Neural cell (in vitro differentiated cells): ENCODE results near the gene MLLT11. TPM values are rescaled to one million over a fixed set of nuclear protein-coding genes. Genes with fewer than 3 reads are reported as not detected.

ENCODE experiments used
- H2AFZ ChIP-seq: fragments of 200-600, 300-800 bp; sonication (generic), shearing (Covaris generic); 2 replicates; pipeline ENCODE4 v1.6.0; 2014; ENCODE audit warnings: low read depth, mild to moderate bottlenecking, antibody characterized with exemption, low read length, moderate library complexity
- H3F3A ChIP-seq: fragments of 200-600 bp; shearing (Covaris generic); 2 replicates; pipeline ENCODE4 v1.6.1; 2016; ENCODE audit warnings: mild to moderate bottlenecking, moderate library complexity, mixed read lengths, antibody characterized with exemption, low read length; ENCODE audit not compliant: insufficient read depth, poor library complexity, severe bottlenecking
- H3K27ac ChIP-seq: fragments of 200-600, 300-800 bp; sonication (generic), shearing (Covaris generic); 2 replicates; pipeline ENCODE4 v1.5.1; 2014; ENCODE audit warnings: mild to moderate bottlenecking, low read length, moderate library complexity
- H3K27me3 ChIP-seq: fragments of 300-800, 200-600 bp; sonication (generic), shearing (Covaris generic); 2 replicates; pipeline ENCODE4 v1.6.0; 2014; ENCODE audit warnings: mild to moderate bottlenecking, low read depth, low read length, moderate library complexity; ENCODE audit not compliant: insufficient read depth
- H3K36me3 ChIP-seq: fragments of 300-800, 200-600 bp; sonication (generic), shearing (Covaris generic); 2 replicates; pipeline ENCODE4 v1.5.1; 2014; ENCODE audit warnings: mild to moderate bottlenecking, antibody characterized with exemption, low read length, moderate library complexity; ENCODE audit not compliant: insufficient read depth
- H3K4me2 ChIP-seq: fragments of 300-800, 200-600 bp; sonication (generic), shearing (Covaris generic); 2 replicates; pipeline ENCODE4 v1.6.0; 2014; ENCODE audit warnings: mild to moderate bottlenecking, low read length
- H3K4me3 ChIP-seq: fragments of 300-800, 200-600 bp; sonication (generic), shearing (Covaris generic); 2 replicates; pipeline ENCODE4 v1.5.1; 2014; ENCODE audit warnings: mild to moderate bottlenecking, low read length, moderate library complexity
- H3K79me2 ChIP-seq: fragments of 200-600 bp; shearing (Covaris generic); replicated peaks from 2 replicates; pipeline ENCODE4 v1.6.0; 2014; ENCODE audit warnings: mild to moderate bottlenecking, low read length, moderate library complexity; ENCODE audit not compliant: insufficient read depth
- H3K9ac ChIP-seq: fragments of 300-800, 200-600 bp; sonication (generic), shearing (Covaris generic); 2 replicates; pipeline ENCODE4 v1.6.1; 2016; ENCODE audit warnings: mild to moderate bottlenecking, low read length, mixed read lengths
- H3K9me2 ChIP-seq: fragments of 200-600 bp; shearing (Covaris generic); 2 replicates; pipeline ENCODE4 v1.6.1; 2016; ENCODE audit warnings: mild to moderate bottlenecking, low read length, mixed read lengths; ENCODE audit not compliant: insufficient read depth
- H3K9me3 ChIP-seq: fragments of 200-600, 300-800 bp; sonication (generic), shearing (Covaris generic); 2 replicates; pipeline ENCODE4 v1.6.1; 2016; ENCODE audit warnings: mild to moderate bottlenecking, mixed run types, low read length, moderate library complexity, mixed read lengths
- H4K20me1 ChIP-seq: fragments of 200-600 bp; shearing (Covaris generic); 2 replicates; pipeline ENCODE4 v1.6.1; 2016; ENCODE audit warnings: mild to moderate bottlenecking, mixed run types; ENCODE audit not compliant: insufficient read depth
- CTCF ChIP-seq: fragments of 450-650 bp; IDR thresholded peaks from 2 replicates; pipeline ENCODE4 v1.5.1; 2014; ENCODE audit warnings: antibody characterized with exemption, mild to moderate bottlenecking, moderate library complexity; ENCODE audit not compliant: poor library complexity, severe bottlenecking
- EP300 ChIP-seq: fragments of 450-650 bp; conservative IDR thresholded peaks from 2 replicates; pipeline ENCODE4 v1.6.1; 2014; ENCODE audit warnings: antibody characterized with exemption, mild to moderate bottlenecking, moderate library complexity; ENCODE audit not compliant: poor library complexity, severe bottlenecking
- EZH2 ChIP-seq: fragments of 200-600, 300-800 bp; shearing (Covaris generic), sonication (generic); IDR thresholded peaks from 2 replicates; pipeline ENCODE4 v1.6.1; 2014; ENCODE audit warnings: antibody characterized with exemption, low read length, borderline replicate concordance, mild to moderate bottlenecking; ENCODE audit not compliant: insufficient read depth, poor library complexity, severe bottlenecking
- MXI1 ChIP-seq: fragments of 450-650 bp; conservative IDR thresholded peaks from 2 replicates; pipeline ENCODE4 v1.6.1; 2014; ENCODE audit warnings: antibody characterized with exemption, mild to moderate bottlenecking; ENCODE audit not compliant: poor library complexity, severe bottlenecking
- POLR2AphosphoS5 ChIP-seq: IDR thresholded peaks from 2 replicates; pipeline ENCODE4 v1.6.1; 2012
- RAD21 ChIP-seq: fragments of 450-650 bp; conservative IDR thresholded peaks from 2 replicates; pipeline ENCODE4 v1.6.1; 2014; ENCODE audit warnings: antibody characterized with exemption, mild to moderate bottlenecking, moderate library complexity
- REST ChIP-seq: IDR thresholded peaks from 2 replicates; pipeline ENCODE4 v1.6.1; 2012; ENCODE audit warnings: borderline replicate concordance
- SMC3 ChIP-seq: fragments of 450-650 bp; conservative IDR thresholded peaks from 2 replicates; pipeline ENCODE4 v1.6.1; 2014; ENCODE audit warnings: antibody characterized with exemption, mild to moderate bottlenecking, moderate library complexity; ENCODE audit not compliant: poor library complexity
- TAF1 ChIP-seq: IDR thresholded peaks from 2 replicates; pipeline ENCODE4 v1.6.1; 2012; ENCODE audit warnings: low read depth
- polyA plus RNA-seq: library from polyadenylated mRNA; depleted of rRNA; stranded (reverse); fragments of >200 nt; gene quantifications from 2 replicates; pipeline ENCODE4 v1.2.3, GENCODE V29; 2014

MLLT11 gene
- polyA plus RNA-seq, 1 donor from 2014 or later: 142 TPM

GRCh38 chr1:151056149-151056548 is 4.0 kb upstream of the MLLT11 start:
- no peak for TF ChIP-seq POLR2AphosphoS5
- no peak for TF ChIP-seq MXI1
- TF ChIP-seq EZH2: no peak
- TF ChIP-seq TAF1: no peak
- no peak for TF ChIP-seq REST
- no peak for TF ChIP-seq RAD21
- no peak for TF ChIP-seq CTCF
- TF ChIP-seq SMC3: no peak
- no peak for TF ChIP-seq EP300
- Histone ChIP-seq H3K9ac (no peak overlapping the region), H3K79me2 (peaks cover 42% of the 10 kb centered on the region), H3K27ac (no peak overlapping the region), H3K36me3 (peaks cover 4% of the 10 kb centered on the region), H3K4me3 (no peak overlapping the region), H3K27me3 (no peaks in the 10 kb centered on the region), H3K9me2 (no peaks in the 10 kb centered on the region), H2AFZ (no peak overlapping the region), H3K9me3 (no peaks in the 10 kb centered on the region), H3F3A (peaks cover 6% of the 10 kb centered on the region), H3K4me2 (no peak overlapping the region), H4K20me1 (no peaks in the 10 kb centered on the region)

GRCh38 chr1:151058692-151059091 is 1.5 kb upstream of the MLLT11 start:
- Histone ChIP-seq H3F3A (peaks cover 10% of the 10 kb centered on the region), H3K79me2 (peaks cover 66% of the 10 kb centered on the region), H3K4me2 (peak overlapping the region; percentile 95), H3K36me3 (peaks cover 4% of the 10 kb centered on the region), H3K27me3 (no peaks in the 10 kb centered on the region), H4K20me1 (no peaks in the 10 kb centered on the region), H3K9ac (peak overlapping the region; percentile 98), H3K4me3 (peak overlapping the region; percentile 69), H3K27ac (peak overlapping the region; percentile 99), H3K9me2 (no peaks in the 10 kb centered on the region), H3K9me3 (no peaks in the 10 kb centered on the region), H2AFZ (peak overlapping the region; percentile 22)
- TF ChIP-seq RAD21: no peak
- no peak for TF ChIP-seq SMC3
- TF ChIP-seq POLR2AphosphoS5: no peak
- no peak for TF ChIP-seq CTCF
- no peak for TF ChIP-seq EZH2
- TF ChIP-seq REST: no peak
- no peak for TF ChIP-seq TAF1
- no peak for TF ChIP-seq EP300
